OCI-LY3 (cell line): ENCODE measurements around the gene PPP1R12B.

ENCODE experiments used
- EZH2phosphoT487 ChIP-seq: fragments of 200-600 bp; shearing (Covaris generic); IDR thresholded peaks from 2 replicates; pipeline ENCODE4 v1.6.1; 2018; ENCODE audit warnings: antibody characterized with exemption, mixed run types, low read depth
- TF ChIP-seq, protein P1 (sequence below): fragments of 200-600, 300-600 bp; sonication (generic); IDR thresholded peaks from 2 replicates; pipeline ENCODE4 v1.5.1; 2014; ENCODE audit warnings: antibody characterized with exemption, low read length, low read depth

DNA sequence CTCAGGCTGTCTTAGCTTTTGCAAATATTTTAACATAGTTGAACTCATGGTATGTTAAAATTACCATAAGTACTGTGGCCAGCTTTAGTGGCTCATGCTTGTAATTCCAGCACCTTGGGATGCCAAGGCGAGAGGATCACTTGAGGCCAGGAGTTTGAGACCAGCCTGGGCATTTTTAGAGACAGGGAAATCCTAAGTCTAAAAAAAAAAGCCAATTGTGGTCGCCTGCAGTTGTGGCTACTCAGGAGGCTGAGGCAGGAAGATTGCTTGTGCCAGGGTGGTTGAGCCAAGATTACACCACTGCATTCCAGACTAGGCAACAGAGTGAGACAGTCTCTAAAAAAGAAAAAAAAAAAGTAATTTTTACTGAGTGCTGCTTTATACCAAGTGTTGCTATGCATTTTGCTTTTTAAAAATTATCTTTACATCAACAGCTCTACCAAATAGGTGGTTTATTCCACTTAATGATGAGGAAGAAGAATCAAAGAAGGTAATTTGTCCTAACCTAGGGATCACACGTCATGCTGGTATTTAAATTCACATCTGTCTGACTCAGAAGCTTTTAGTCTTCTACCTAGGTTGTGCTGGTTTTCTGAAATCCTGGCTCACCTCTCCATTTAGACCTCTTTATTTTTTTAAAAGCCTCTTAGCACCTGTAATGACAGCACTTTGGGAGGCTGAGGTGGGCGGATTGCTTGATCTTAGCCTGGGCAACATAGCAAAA is 16.8 kb downstream of the PPP1R12B start:
- TF ChIP-seq, protein P1, sequence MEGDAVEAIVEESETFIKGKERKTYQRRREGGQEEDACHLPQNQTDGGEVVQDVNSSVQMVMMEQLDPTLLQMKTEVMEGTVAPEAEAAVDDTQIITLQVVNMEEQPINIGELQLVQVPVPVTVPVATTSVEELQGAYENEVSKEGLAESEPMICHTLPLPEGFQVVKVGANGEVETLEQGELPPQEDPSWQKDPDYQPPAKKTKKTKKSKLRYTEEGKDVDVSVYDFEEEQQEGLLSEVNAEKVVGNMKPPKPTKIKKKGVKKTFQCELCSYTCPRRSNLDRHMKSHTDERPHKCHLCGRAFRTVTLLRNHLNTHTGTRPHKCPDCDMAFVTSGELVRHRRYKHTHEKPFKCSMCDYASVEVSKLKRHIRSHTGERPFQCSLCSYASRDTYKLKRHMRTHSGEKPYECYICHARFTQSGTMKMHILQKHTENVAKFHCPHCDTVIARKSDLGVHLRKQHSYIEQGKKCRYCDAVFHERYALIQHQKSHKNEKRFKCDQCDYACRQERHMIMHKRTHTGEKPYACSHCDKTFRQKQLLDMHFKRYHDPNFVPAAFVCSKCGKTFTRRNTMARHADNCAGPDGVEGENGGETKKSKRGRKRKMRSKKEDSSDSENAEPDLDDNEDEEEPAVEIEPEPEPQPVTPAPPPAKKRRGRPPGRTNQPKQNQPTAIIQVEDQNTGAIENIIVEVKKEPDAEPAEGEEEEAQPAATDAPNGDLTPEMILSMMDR = no peak
- TF ChIP-seq EZH2phosphoT487 = no peak
